D721Med (cell line): ENCODE data around the gene MCRIP2.
"Not testable (repeated sequence)": the region's sequence is repeated elsewhere in the genome, so short reads cannot be mapped to it uniquely, and the experiment has no call there.

Experiments
- DNase-seq: peaks from one replicate; pipeline ENCODE4 v3.0.0; 2011; ENCODE audit warnings: low spot score; ENCODE audit not compliant: insufficient read length
- FAIRE-seq: peaks from 2 replicates; lab custom pipeline; 2011; peaks lifted over from hg19 to GRCh38; lab: Jason Lieb, UNC
- TF ChIP-seq, protein P1 (sequence below): IDR thresholded peaks from 2 replicates; pipeline ENCODE4 v1.5.1; 2012; ENCODE audit warnings: mild to moderate bottlenecking, control low read depth; ENCODE audit not compliant: insufficient read depth; ENCODE audit errors: missing control alignments

MCRIP2 gene

DNA sequence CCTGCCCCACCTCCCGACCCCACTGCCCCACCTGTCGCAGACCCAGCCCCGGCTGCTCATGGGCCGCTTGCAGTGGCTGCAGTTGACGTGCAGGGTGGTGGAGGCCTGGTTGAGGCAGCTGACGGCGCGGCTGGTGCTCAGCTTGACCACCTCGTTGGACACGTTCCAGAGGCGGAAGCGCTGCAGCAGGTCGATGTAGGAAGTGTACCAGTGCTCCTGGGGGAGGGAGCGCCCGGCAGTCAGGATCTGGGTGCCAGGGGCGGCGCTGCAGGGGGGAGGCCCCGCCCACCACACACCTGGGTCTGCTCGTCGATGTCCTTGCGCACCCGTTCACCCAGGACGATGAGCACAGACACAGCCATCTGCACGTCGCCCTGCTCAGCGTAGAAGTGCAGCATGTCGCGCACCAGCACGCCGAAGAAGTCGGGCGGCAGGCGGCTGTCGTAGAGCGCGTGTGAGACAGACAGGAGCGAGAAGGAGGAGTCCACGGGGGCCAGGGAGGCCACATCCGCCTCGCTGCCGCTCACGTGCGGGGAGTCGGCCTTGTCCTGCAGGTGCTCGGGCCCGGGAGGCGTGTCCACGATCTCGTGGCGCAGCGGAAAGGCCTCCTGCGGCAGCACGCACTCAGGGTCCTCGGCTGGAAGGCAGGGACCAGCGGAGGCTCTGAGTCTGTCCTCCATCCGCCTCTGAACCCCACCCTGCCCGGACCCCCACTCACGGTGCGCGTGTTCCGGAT is 43.5 kb downstream of the MCRIP2 start:
- TF ChIP-seq, protein P1, sequence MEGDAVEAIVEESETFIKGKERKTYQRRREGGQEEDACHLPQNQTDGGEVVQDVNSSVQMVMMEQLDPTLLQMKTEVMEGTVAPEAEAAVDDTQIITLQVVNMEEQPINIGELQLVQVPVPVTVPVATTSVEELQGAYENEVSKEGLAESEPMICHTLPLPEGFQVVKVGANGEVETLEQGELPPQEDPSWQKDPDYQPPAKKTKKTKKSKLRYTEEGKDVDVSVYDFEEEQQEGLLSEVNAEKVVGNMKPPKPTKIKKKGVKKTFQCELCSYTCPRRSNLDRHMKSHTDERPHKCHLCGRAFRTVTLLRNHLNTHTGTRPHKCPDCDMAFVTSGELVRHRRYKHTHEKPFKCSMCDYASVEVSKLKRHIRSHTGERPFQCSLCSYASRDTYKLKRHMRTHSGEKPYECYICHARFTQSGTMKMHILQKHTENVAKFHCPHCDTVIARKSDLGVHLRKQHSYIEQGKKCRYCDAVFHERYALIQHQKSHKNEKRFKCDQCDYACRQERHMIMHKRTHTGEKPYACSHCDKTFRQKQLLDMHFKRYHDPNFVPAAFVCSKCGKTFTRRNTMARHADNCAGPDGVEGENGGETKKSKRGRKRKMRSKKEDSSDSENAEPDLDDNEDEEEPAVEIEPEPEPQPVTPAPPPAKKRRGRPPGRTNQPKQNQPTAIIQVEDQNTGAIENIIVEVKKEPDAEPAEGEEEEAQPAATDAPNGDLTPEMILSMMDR = no peak
- no peak for FAIRE-seq
- no peak for DNase-seq

GRCh38 chr16:685967-686366 is 44.3 kb downstream of the MCRIP2 start:
- DNase-seq = no peak
- TF ChIP-seq, protein P1 = peak; percentile 43
- no peak for FAIRE-seq

GRCh38 chr16:686459-687260 is 45.0 kb downstream of the MCRIP2 start:
- TF ChIP-seq, protein P1 = no peak
- FAIRE-seq = no peak

GRCh38 chr16:687499-687898 is 45.9 kb downstream of the MCRIP2 start:
- TF ChIP-seq, protein P1 = no peak
- DNase-seq = no peak
- FAIRE-seq = no peak

More at GRCh38 chr16:686459-687260, 45.0 kb downstream of the MCRIP2 start:
- DNase-seq = no peak

- no peak for DNase-seq
- FAIRE-seq = no peak
- TF ChIP-seq, protein P1 = no peak
These were observed 47.7 kb downstream of the MCRIP2 start for GRCh38 chr16:689175-689897.

- not testable (repeated sequence) for FAIRE-seq, DNase-seq
These were observed 49.6 kb downstream of the MCRIP2 start for GRCh38 chr16:691242-691641.

DNA sequence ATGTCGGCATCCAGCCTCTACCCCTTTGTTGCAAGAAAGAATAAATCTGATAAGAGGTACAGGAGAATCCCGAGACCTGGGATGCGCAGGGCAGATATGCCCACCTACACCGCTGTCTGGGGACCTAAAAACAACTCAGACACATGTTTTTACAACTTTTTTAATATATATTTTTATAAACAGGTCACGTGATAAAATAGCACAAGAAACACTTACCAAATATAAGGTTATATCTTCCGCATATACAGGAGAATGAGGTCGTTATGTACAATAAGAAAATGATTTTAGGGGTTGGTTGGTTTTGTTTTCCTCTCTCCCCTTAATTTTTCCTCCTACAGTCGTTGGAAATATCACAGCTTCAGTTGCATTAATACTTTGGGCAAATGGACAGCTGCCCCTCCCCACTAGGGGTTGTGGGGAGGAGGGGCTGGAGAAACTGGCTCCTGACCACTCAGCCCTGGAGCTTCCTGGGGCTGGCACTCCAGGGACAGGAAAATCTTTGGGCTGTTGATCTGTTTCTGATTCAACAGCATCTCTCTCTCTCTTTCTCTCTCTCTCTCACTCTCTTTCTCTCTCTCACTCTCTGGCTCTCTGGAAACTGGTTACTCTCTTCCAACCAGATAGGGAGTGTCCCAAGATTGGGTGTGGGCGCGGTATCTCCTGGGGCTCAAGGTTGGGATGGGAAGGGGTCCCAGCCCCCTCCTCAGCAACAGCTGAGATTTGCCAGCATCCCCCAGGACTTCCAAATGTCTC is 50.9 kb downstream of the MCRIP2 start:
- TF ChIP-seq, protein P1 = no peak
- FAIRE-seq (no peak), DNase-seq (no peak)
